GM06990 (cell line): ENCODE data around the gene FUT7.
"Not testable (repeated sequence)": the region's sequence is repeated elsewhere in the genome, so short reads cannot be mapped to it uniquely, and the experiment has no call there.

Experiments used
- DNase-seq: peaks from one replicate; pipeline ENCODE4 v3.0.0-alpha.2; 2011; ENCODE audit not compliant: insufficient read length; ENCODE audit errors: extremely low read depth
- H3K27me3 ChIP-seq: replicated peaks from 2 replicates; pipeline ENCODE4 v1.6.0; 2011; ENCODE audit warnings: low read length; ENCODE audit not compliant: control insufficient read depth, insufficient read depth
- H3K36me3 ChIP-seq: 2 replicates; pipeline ENCODE4 v1.5.1; 2011; ENCODE audit warnings: low read length; ENCODE audit not compliant: control insufficient read depth, insufficient read depth
- H3K4me3 ChIP-seq: replicated peaks from 2 replicates; pipeline ENCODE4 v1.5.1; 2011; ENCODE audit warnings: low read depth, mild to moderate bottlenecking, control low read depth, low read length
- TF ChIP-seq, protein P1 (sequence below): IDR thresholded peaks from 2 replicates; pipeline ENCODE4 v1.5.1; 2011; ENCODE audit warnings: low read length, control low read depth, mild to moderate bottlenecking, inconsistent platforms; ENCODE audit not compliant: insufficient read depth, poor library complexity, severe bottlenecking

FUT7 gene

DNA sequence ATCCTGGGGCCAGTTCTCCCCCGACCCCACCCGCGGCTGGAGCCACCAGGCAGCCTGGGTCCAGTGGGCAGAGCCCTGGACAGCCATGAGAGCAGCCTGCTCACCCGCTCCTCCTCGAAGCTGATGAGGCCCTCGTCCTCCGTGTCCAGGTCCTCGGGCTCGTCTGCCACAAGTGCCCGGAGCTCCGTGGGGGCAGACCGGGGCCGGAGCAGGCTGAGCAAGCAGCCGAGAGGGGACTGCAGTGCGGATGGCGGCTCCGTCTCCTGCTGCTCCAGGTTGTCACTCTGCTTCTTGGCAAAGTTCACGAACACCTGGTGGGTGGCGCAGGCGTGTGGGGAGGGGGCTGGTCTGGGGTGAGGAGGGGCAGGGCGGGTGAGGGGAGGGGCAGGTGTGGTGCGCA is 23.6 kb downstream of the FUT7 start:
- DNase-seq, result no peak

DNA sequence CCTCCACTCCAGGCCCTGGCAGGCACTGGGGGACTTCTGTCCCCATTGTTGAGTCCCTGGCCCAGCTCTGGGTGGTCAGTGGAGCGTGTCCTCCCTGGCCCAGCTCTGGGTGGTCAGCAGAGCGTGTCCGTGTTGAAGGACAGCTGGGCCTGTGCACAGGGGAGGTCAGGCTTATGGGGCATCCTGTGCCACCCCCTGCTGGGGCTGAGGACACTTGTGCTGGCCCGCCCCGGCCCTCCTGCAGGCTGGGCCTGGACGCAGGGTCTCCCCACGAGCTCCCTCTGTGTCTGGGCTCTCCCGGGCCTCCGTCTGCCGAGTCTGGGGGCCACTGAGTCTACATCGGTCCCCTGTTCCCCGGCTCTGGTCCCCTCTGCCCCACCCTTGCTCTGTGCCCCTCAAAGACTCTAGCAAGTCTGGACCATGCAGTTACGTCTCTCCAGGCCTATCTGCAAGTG is 24.0 kb downstream of the FUT7 start:
- TF ChIP-seq, protein P1, sequence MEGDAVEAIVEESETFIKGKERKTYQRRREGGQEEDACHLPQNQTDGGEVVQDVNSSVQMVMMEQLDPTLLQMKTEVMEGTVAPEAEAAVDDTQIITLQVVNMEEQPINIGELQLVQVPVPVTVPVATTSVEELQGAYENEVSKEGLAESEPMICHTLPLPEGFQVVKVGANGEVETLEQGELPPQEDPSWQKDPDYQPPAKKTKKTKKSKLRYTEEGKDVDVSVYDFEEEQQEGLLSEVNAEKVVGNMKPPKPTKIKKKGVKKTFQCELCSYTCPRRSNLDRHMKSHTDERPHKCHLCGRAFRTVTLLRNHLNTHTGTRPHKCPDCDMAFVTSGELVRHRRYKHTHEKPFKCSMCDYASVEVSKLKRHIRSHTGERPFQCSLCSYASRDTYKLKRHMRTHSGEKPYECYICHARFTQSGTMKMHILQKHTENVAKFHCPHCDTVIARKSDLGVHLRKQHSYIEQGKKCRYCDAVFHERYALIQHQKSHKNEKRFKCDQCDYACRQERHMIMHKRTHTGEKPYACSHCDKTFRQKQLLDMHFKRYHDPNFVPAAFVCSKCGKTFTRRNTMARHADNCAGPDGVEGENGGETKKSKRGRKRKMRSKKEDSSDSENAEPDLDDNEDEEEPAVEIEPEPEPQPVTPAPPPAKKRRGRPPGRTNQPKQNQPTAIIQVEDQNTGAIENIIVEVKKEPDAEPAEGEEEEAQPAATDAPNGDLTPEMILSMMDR, result no peak
- no peak overlapping the region for H3K4me3 ChIP-seq
- H3K36me3 ChIP-seq, result no peaks in the 10 kb centered on the region
- H3K27me3 ChIP-seq, result no peaks in the 10 kb centered on the region
- no peak for DNase-seq

More for the DNA sequence above, 23.6 kb downstream of the FUT7 start:
- Histone ChIP-seq H3K36me3 (no peaks in the 10 kb centered on the region), H3K4me3 (no peak overlapping the region), H3K27me3 (no peaks in the 10 kb centered on the region)
- TF ChIP-seq, protein P1, result no peak

GRCh38 chr9:137007108-137007815 is 24.6 kb downstream of the FUT7 start:
- H3K4me3 ChIP-seq, result no peak overlapping the region
- TF ChIP-seq, protein P1, result no peak
- H3K36me3 ChIP-seq, result no peaks in the 10 kb centered on the region
- H3K27me3 ChIP-seq, result no peaks in the 10 kb centered on the region
- no peak for DNase-seq

- H3K27me3 ChIP-seq, result no peaks in the 10 kb centered on the region; the same call in 1 of the 2 replicates
- no peak for DNase-seq
- TF ChIP-seq, protein P1, result no peak
- H3K36me3 ChIP-seq, result no peaks in the 10 kb centered on the region
- no peak overlapping the region for H3K4me3 ChIP-seq
Measured at GRCh38 chr9:137006116-137007003, 25.5 kb downstream of the FUT7 start.

DNA sequence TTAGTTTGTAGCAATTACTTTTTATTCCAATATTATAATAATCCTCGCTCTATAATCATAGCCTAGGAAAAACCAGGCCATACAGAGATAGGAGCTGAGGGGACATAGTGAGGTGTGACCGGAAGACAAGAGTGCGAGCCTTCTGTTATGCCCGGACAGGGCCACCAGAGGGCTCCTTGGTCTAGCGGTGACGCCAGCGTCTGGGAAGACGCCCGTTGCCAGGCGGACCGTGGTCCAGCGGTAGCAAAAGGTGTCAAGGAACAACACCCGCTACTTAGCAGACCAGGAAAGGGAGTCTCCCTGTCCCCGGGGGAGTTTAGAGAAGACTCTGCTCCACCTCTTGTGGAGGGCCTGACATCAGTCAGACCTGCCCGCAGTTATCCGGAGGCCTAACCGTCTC is 27.6 kb downstream of the FUT7 start:
- not testable (repeated sequence) for H3K27me3 ChIP-seq, H3K4me3 ChIP-seq, DNase-seq, H3K36me3 ChIP-seq
- TF ChIP-seq, protein P1, result peak; percentile 37
